Endothelial cell (in vitro differentiated cells): Measurements from ENCODE around the gene PICK1. TPM values are rescaled to one million over a fixed set of nuclear protein-coding genes. Genes with fewer than 3 reads are reported as not detected.

Experiments used
- DNase-seq: peaks from one replicate; pipeline ENCODE4 v3.0.0; 2021; ENCODE audit warnings: low spot score
- H3K27ac Mint-ChIP-seq: one replicate; pipeline ENCODE4 v1.8.0; 2021; ENCODE audit warnings: mixed read lengths, inconsistent platforms; ENCODE audit not compliant: unreplicated experiment
- H3K27me3 Mint-ChIP-seq: one replicate; pipeline ENCODE4 v1.8.0; 2021; ENCODE audit warnings: mild to moderate bottlenecking, moderate library complexity, mixed read lengths, inconsistent platforms; ENCODE audit not compliant: unreplicated experiment
- H3K36me3 Mint-ChIP-seq: one replicate; pipeline ENCODE4 v1.8.0; 2021; ENCODE audit warnings: mild to moderate bottlenecking, low read depth, mixed read lengths, inconsistent platforms; ENCODE audit not compliant: unreplicated experiment
- H3K4me1 Mint-ChIP-seq: one replicate; pipeline ENCODE4 v1.8.0; 2021; ENCODE audit warnings: mild to moderate bottlenecking, mixed read lengths, inconsistent platforms; ENCODE audit not compliant: unreplicated experiment
- H3K4me3 Mint-ChIP-seq: one replicate; pipeline ENCODE4 v1.8.0; 2021; ENCODE audit warnings: mild to moderate bottlenecking, mixed read lengths, inconsistent platforms; ENCODE audit not compliant: unreplicated experiment
- H3K9me3 Mint-ChIP-seq: one replicate; pipeline ENCODE4 v1.8.0; 2021; ENCODE audit warnings: mixed read lengths, inconsistent platforms; ENCODE audit not compliant: unreplicated experiment
- total RNA-seq: library from RNA; stranded (reverse); fragmentation: NEBNext Ultra II Directional; extraction: Animal tissue kit (Norgen Biotek cat#: 25700); gene quantifications from one replicate; pipeline ENCODE4 v1.2.1, GENCODE V29; 2021; ENCODE audit not compliant: unreplicated experiment
- TF ChIP-seq, protein P1 (sequence below): fragments of 200-600 bp; sonication (generic); IDR thresholded peaks from one replicate; pipeline ENCODE4 v1.5.0; 2021; ENCODE audit warnings: antibody characterized with exemption; ENCODE audit not compliant: unreplicated experiment

Gene PICK1
- total RNA-seq, 1 donor from 2014 or later, result 24.1 TPM

DNA sequence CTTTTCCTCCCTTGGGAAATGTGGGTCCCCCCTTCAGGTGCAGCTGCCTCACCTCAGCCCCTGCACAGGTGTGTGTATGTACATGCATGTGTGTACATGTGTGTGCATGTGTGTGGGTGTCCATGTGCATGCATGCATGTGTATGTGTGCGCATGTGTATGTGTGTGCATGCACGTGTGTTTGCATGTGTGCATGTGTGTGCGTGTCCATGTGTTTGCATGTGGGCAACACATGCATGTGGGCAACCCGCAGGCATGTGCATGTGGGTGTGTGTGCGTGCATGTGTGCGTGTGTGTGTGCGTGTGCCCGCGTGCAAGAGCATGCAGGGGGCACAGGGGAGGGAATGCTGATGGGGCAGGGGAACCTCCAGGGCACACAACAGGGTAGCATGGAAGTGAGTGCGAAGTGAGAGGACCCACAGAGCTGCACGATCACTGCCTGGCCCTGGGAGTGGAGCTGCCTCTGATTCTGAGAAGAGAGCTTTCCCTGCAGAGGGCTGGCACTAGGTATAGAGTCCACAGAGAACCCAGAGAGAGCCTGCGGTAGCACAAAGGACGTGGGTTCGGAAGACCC is 67.9 kb downstream of the PICK1 start:
- no peaks in the 10 kb centered on the region for H3K36me3 Mint-ChIP-seq
- H3K27me3 Mint-ChIP-seq, result peaks cover 12% of the 10 kb centered on the region
- DNase-seq, result no peak
- H3K27ac Mint-ChIP-seq, result peak overlapping the region; percentile 52
- no peaks in the 10 kb centered on the region for H3K4me1 Mint-ChIP-seq
- H3K9me3 Mint-ChIP-seq, result no peaks in the 10 kb centered on the region
- H3K4me3 Mint-ChIP-seq, result no peak overlapping the region
- TF ChIP-seq, protein P1, sequence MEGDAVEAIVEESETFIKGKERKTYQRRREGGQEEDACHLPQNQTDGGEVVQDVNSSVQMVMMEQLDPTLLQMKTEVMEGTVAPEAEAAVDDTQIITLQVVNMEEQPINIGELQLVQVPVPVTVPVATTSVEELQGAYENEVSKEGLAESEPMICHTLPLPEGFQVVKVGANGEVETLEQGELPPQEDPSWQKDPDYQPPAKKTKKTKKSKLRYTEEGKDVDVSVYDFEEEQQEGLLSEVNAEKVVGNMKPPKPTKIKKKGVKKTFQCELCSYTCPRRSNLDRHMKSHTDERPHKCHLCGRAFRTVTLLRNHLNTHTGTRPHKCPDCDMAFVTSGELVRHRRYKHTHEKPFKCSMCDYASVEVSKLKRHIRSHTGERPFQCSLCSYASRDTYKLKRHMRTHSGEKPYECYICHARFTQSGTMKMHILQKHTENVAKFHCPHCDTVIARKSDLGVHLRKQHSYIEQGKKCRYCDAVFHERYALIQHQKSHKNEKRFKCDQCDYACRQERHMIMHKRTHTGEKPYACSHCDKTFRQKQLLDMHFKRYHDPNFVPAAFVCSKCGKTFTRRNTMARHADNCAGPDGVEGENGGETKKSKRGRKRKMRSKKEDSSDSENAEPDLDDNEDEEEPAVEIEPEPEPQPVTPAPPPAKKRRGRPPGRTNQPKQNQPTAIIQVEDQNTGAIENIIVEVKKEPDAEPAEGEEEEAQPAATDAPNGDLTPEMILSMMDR, result no peak

Other genes starting within 250 kb of the PICK1 start
- gene GCAT, start 249.5 kb upstream of the PICK1 start, total RNA-seq, result 4.1 TPM
- not detected for gene GALR3, start 234.0 kb upstream of the PICK1 start, total RNA-seq
- 14.4 TPM for gene ANKRD54, start 213.1 kb upstream of the PICK1 start, total RNA-seq
- gene EIF3L, start 208.0 kb upstream of the PICK1 start, total RNA-seq, result 732 TPM
- gene MICALL1, start 151.1 kb upstream of the PICK1 start, total RNA-seq, result 124 TPM
- gene C22orf23, start 103.8 kb upstream of the PICK1 start, total RNA-seq, result 0.54 TPM
- 58.9 TPM for gene POLR2F, start 103.7 kb upstream of the PICK1 start, total RNA-seq
- gene SOX10, start 72.8 kb upstream of the PICK1 start, total RNA-seq, result 0.08 TPM
- gene SLC16A8, start 26.8 kb downstream of the PICK1 start, total RNA-seq, result not detected
- 0.77 TPM for gene BAIAP2L2, start 53.3 kb downstream of the PICK1 start, total RNA-seq
- gene PLA2G6, start 124.4 kb downstream of the PICK1 start, total RNA-seq, result 22.5 TPM
- 3.5 TPM for gene MAFF, start 144.6 kb downstream of the PICK1 start, total RNA-seq
- gene TMEM184B, start 215.6 kb downstream of the PICK1 start, total RNA-seq, result 59.8 TPM